Measurements from ENCODE around the gene ERRFI1. TPM values are rescaled to one million over a fixed set of nuclear protein-coding genes. Genes with fewer than 3 reads are reported as not detected.

Gene ERRFI1
- total RNA-seq, 1 donor from 2014 or later, result 92.8 TPM

GRCh38 chr1:8016895-8017241, 9.2 kb downstream of the ERRFI1 start:
- H3K27ac ChIP-seq, result peak overlapping the region; percentile 49

GRCh38 chr1:8016210-8016894, 9.8 kb downstream of the ERRFI1 start:
- peaks cover 34% of the 10 kb centered on the region for H3K36me3 ChIP-seq
- H3K27me3 ChIP-seq, result no peaks in the 10 kb centered on the region
- TF ChIP-seq CTCF (IDR thresholded peaks at IDR 0.05), result no peak
- H3K4me3 ChIP-seq, result no peak overlapping the region
- no peak for ATAC-seq
- peaks cover 49% of the 10 kb centered on the region for H3K4me1 ChIP-seq
- intact Hi-C loops (cut with DNase I), result no loop called here
- peak overlapping the region; percentile 49 for H3K27ac ChIP-seq
- DNase-seq, result no peak
- H3K9me3 ChIP-seq, result no peaks in the 10 kb centered on the region

More at GRCh38 chr1:8016895-8017241, 9.2 kb downstream of the ERRFI1 start:
- peaks cover 53% of the 10 kb centered on the region for H3K4me1 ChIP-seq
- no peak for TF ChIP-seq CTCF (IDR thresholded peaks at IDR 0.05)
- intact Hi-C loops (cut with DNase I), result no loop called here
- no peak for ATAC-seq
- H3K4me3 ChIP-seq, result no peak overlapping the region
- no peaks in the 10 kb centered on the region for H3K9me3 ChIP-seq
- H3K36me3 ChIP-seq, result peaks cover 29% of the 10 kb centered on the region
- no peaks in the 10 kb centered on the region for H3K27me3 ChIP-seq
- no peak for DNase-seq

- Histone ChIP-seq H3K9me3 (no peaks in the 10 kb centered on the region), H3K36me3 (peaks cover 39% of the 10 kb centered on the region), H3K4me3 (no peak overlapping the region), H3K4me1 (peaks cover 46% of the 10 kb centered on the region), H3K27me3 (no peaks in the 10 kb centered on the region), H3K27ac (peak overlapping the region; percentile 64)
- intact Hi-C loops (cut with DNase I), result no loop called here
- ATAC-seq (peak; percentile 39), DNase-seq (no peak)
- no peak for TF ChIP-seq CTCF (IDR thresholded peaks at IDR 0.05)
Measured at GRCh38 chr1:8015809-8016165, 10.3 kb downstream of the ERRFI1 start.

- Histone ChIP-seq H3K27ac (peak overlapping the region; percentile 64), H3K4me1 (peaks cover 40% of the 10 kb centered on the region), H3K27me3 (no peaks in the 10 kb centered on the region), H3K36me3 (peaks cover 44% of the 10 kb centered on the region), H3K4me3 (peak overlapping the region; percentile 2), H3K9me3 (no peaks in the 10 kb centered on the region)
- intact Hi-C loops (cut with DNase I), result no loop called here
- DNase-seq, result no peak
- ATAC-seq, result peak; percentile 73
- TF ChIP-seq CTCF (IDR thresholded peaks at IDR 0.05), result peak; percentile 66
Measured at GRCh38 chr1:8015036-8015808, 10.9 kb downstream of the ERRFI1 start.

GRCh38 chr1:8014381-8014988, 11.6 kb downstream of the ERRFI1 start:
- Histone ChIP-seq H3K4me1 (peaks cover 33% of the 10 kb centered on the region), H3K9me3 (no peaks in the 10 kb centered on the region), H3K27ac (peak overlapping the region; percentile 15), H3K36me3 (peaks cover 51% of the 10 kb centered on the region), H3K4me3 (no peak overlapping the region), H3K27me3 (no peaks in the 10 kb centered on the region)
- DNase-seq (no peak), ATAC-seq (no peak)
- intact Hi-C loops (cut with DNase I), result no loop called here
- no peak for TF ChIP-seq CTCF (IDR thresholded peaks at IDR 0.05)
